Type B pancreatic cell (in vitro differentiated cells): Measurements from ENCODE around the gene LCE3A. TPM values are rescaled to one million over a fixed set of nuclear protein-coding genes. Genes with fewer than 3 reads are reported as not detected.

Experiments used
- DNase-seq: peaks from one replicate; pipeline ENCODE4 v3.0.0; 2021; ENCODE audit warnings: mixed read lengths; ENCODE audit not compliant: unreplicated experiment; ENCODE audit errors: extremely low spot score
- H3K27ac Mint-ChIP-seq: 2 replicates; pipeline ENCODE4 v1.8.0; 2021; ENCODE audit warnings: mild to moderate bottlenecking, mixed read lengths
- H3K27me3 Mint-ChIP-seq: 2 replicates; pipeline ENCODE4 v1.8.0; 2021; ENCODE audit warnings: mixed read lengths
- H3K36me3 Mint-ChIP-seq: 2 replicates; pipeline ENCODE4 v1.8.0; 2021; ENCODE audit warnings: mixed read lengths
- H3K4me1 Mint-ChIP-seq: one replicate; pipeline ENCODE4 v1.8.0; 2021; ENCODE audit warnings: mixed read lengths; ENCODE audit not compliant: unreplicated experiment
- H3K4me3 Mint-ChIP-seq: 2 replicates; pipeline ENCODE4 v1.8.0; 2021; ENCODE audit warnings: mild to moderate bottlenecking, mixed read lengths
- H3K9me3 Mint-ChIP-seq: 2 replicates; pipeline ENCODE4 v1.8.0; 2021; ENCODE audit warnings: mixed read lengths
- CTCF ChIP-seq: fragments of 200-600 bp; sonication (generic); conservative IDR thresholded peaks from 2 replicates; pipeline ENCODE4 v1.5.0; 2021; ENCODE audit warnings: antibody characterized with exemption, mild to moderate bottlenecking
- total RNA-seq: library from RNA; stranded (reverse); gene quantifications from 2 replicates; pipeline ENCODE4 v1.2.1, GENCODE V29; 2021; ENCODE audit warnings: low replicate concordance

The LCE3A gene
- total RNA-seq, 1 donor from 2014 or later: not detected

GRCh38 chr1:152630596-152630995 lies 7.7 kb upstream of the LCE3A start:
- Mint-ChIP-seq H3K4me3 (no peak overlapping the region), H3K9me3 (peaks cover 15% of the 10 kb centered on the region), H3K27me3 (no peaks in the 10 kb centered on the region), H3K4me1 (no peaks in the 10 kb centered on the region), H3K27ac (no peak overlapping the region), H3K36me3 (no peaks in the 10 kb centered on the region)
- DNase-seq: no peak
- no peak for TF ChIP-seq CTCF

- Mint-ChIP-seq H3K4me3 (no peak overlapping the region), H3K36me3 (no peaks in the 10 kb centered on the region), H3K4me1 (no peaks in the 10 kb centered on the region), H3K27ac (no peak overlapping the region), H3K9me3 (peaks cover 15% of the 10 kb centered on the region), H3K27me3 (no peaks in the 10 kb centered on the region)
- TF ChIP-seq CTCF: no peak
- no peak for DNase-seq
Observed at GRCh38 chr1:152626744-152627143, 3.8 kb upstream of the LCE3A start.

GRCh38 chr1:152623203-152623844 lies 421 bp upstream of the LCE3A start:
- Mint-ChIP-seq H3K4me1 (no peaks in the 10 kb centered on the region), H3K4me3 (no peak overlapping the region), H3K9me3 (peaks cover 12% of the 10 kb centered on the region), H3K27ac (no peak overlapping the region), H3K36me3 (no peaks in the 10 kb centered on the region), H3K27me3 (no peaks in the 10 kb centered on the region)
- TF ChIP-seq CTCF: no peak
- DNase-seq: no peak

- no peak for DNase-seq
- Mint-ChIP-seq H3K4me1 (no peaks in the 10 kb centered on the region), H3K4me3 (no peak overlapping the region), H3K36me3 (no peaks in the 10 kb centered on the region), H3K9me3 (peaks cover 13% of the 10 kb centered on the region), H3K27ac (no peak overlapping the region), H3K27me3 (no peaks in the 10 kb centered on the region)
- no peak for TF ChIP-seq CTCF
Observed at GRCh38 chr1:152621993-152622392, 910 bp downstream of the LCE3A start.

- TF ChIP-seq CTCF: no peak
- no peak within 1 kb of the TSS for H3K27ac Mint-ChIP-seq
- H3K4me3 Mint-ChIP-seq: no peak within 1 kb of the TSS
- peaks cover 2% of the 10 kb centered on the region for H3K9me3 Mint-ChIP-seq
- H3K4me1 Mint-ChIP-seq: no peaks in the 10 kb centered on the region
- no peaks in the 10 kb centered on the region for H3K36me3 Mint-ChIP-seq
- no peaks in the 10 kb centered on the region for H3K27me3 Mint-ChIP-seq
- DNase-seq: no peak
Observed at GRCh38 chr1:152613511-152613910, 9.4 kb downstream of the LCE3A start, which contains the start of gene LCE3B. Gene LCE3B, plus strand, starts transcription at chr1:152613811. Its CDS starts 0 bp downstream, at chr1:152613811.
